Left colon (tissue), 2 donors: ENCODE results near the gene PPP1R10. TPM values are rescaled to one million over a fixed set of nuclear protein-coding genes. Genes with fewer than 3 reads are reported as not detected.

ENCODE experiments used
- ATAC-seq: fragments of 200-7000 bp; cut with Tn5 transposase; one replicate; pipeline ENCODE4 v1.9.1; 2020; ENCODE audit warnings: mild to moderate bottlenecking, moderate library complexity
- DNase-seq, 2 donors: peaks; one replicate each; pipeline ENCODE4 v3.0.0-alpha.2; 2020
- intact Hi-C, 2 donors: fragments of 100-400 bp; cut with DNase I in 1 of 2; cut with micrococcal nuclease in 1 of 2; formaldehyde crosslinking; loops; one replicate each; pipeline versions ENCODE4 v1.11.2 to v1.14.0; 2022; cut with DNase I, micrococcal nuclease
- microRNA-seq, 2 donors: library from miRNA; unstranded; fragments of <30 nt; microRNA quantifications; one replicate each; pipeline versions ENCODE4 v1.1.0 to v1.2.0, GENCODE V29; 2020
- total RNA-seq, 2 donors: library from RNA; stranded (reverse); fragmentation: NEBNext Ultra II Directional; extraction: Animal tissue kit (Norgen Biotek cat#: 25700); gene quantifications; one replicate each; pipeline ENCODE4 v1.2.1, GENCODE V29; 2021
- donor health status: DM: no; HTN: no; CAD: no.
- donor health status: DM: yes; HTN: yes; CAD: no.

Gene PPP1R10
- total RNA-seq, 2 donors from 2014 or later = 73.6 to 74.8 TPM

GRCh38 chr6:30570263-30570662 lies 46.8 kb downstream of the PPP1R10 start:
- ATAC-seq (no peak), DNase-seq (no peak)
- intact Hi-C loops = no loop called here

- ATAC-seq (no peak), DNase-seq (no peak)
- intact Hi-C loops = no loop called here
These were observed 48.8 kb downstream of the PPP1R10 start for GRCh38 chr6:30568245-30568644.

GRCh38 chr6:30565772-30566171 lies 51.3 kb downstream of the PPP1R10 start:
- no peak for ATAC-seq
- intact Hi-C loops = no loop called here
- DNase-seq = no peak

GRCh38 chr6:30564114-30564513 lies 52.9 kb downstream of the PPP1R10 start:
- intact Hi-C loops = no loop called here
- ATAC-seq (no peak), DNase-seq (no peak)

GRCh38 chr6:30562470-30563425 lies 54.3 kb downstream of the PPP1R10 start:
- ATAC-seq = no peak
- intact Hi-C loops = no loop called here
- DNase-seq = no peak

- intact Hi-C loops = no loop called here
- no peak for ATAC-seq
- no peak for DNase-seq
These were observed 56.1 kb downstream of the PPP1R10 start for GRCh38 chr6:30560930-30561329.

- ATAC-seq (no peak), DNase-seq (no peak)
- intact Hi-C loops = no loop called here
These were observed 59.4 kb downstream of the PPP1R10 start for GRCh38 chr6:30557683-30557981.

GRCh38 chr6:30556906-30557682 lies 59.9 kb downstream of the PPP1R10 start, which contains the start of gene PRR3:
TSS of gene PRR3 (plus strand) at chr6:30557295. CDS start at chr6:30557345, 50 bp downstream.
- intact Hi-C loops = no loop called here
- peak; percentile 86 to 92 for DNase-seq
- peak; percentile 77 for ATAC-seq

- ATAC-seq (peak; percentile 93), DNase-seq (peak; percentile 97 to 99)
- intact Hi-C loops = no loop called here
These were observed 60.8 kb downstream of the PPP1R10 start, which contains the start of gene GNL1 for GRCh38 chr6:30556066-30556905. TSS of gene GNL1 (minus strand) at chr6:30556489. CDS start at chr6:30556203, 286 bp downstream.

GRCh38 chr6:30555816-30556065 lies 61.3 kb downstream of the PPP1R10 start:
- no peak for DNase-seq
- ATAC-seq = no peak
- intact Hi-C loops = no loop called here

- peak; percentile 8 for ATAC-seq
- intact Hi-C loops = no loop called here
- peak in 1 of 2 donors; percentile 65 for DNase-seq
These were observed 61.9 kb downstream of the PPP1R10 start for GRCh38 chr6:30554962-30555815.

GRCh38 chr6:30554404-30554803 lies 62.6 kb downstream of the PPP1R10 start:
- ATAC-seq (no peak), DNase-seq (no peak)
- intact Hi-C loops = no loop called here

Small RNA genes lying within 50 kb of the gene (microRNA-seq; reads per million reads assigned to microRNA genes)
- gene MIR877 = 42.1 to 128 reads per million in 2 donors

Other genes starting within 250 kb of the PPP1R10 start
- 100 to 1,000 TPM; 332 to 370 TPM for gene HLA-E, start 127.7 kb downstream of the PPP1R10 start, total RNA-seq
- 10 to 100 TPM; 42.6 to 43.8 TPM for gene GNL1, start 60.8 kb downstream of the PPP1R10 start, total RNA-seq
- gene PRR3, start 59.9 kb downstream of the PPP1R10 start, total RNA-seq = 1 to 10 TPM; 4.2 to 4.7 TPM
- gene ABCF1, start 45.8 kb downstream of the PPP1R10 start, total RNA-seq = 10 to 100 TPM; 41.7 to 52.0 TPM
- 10 to 100 TPM; 55.7 to 60.6 TPM for gene MRPS18B, start 597 bp upstream of the PPP1R10 start, total RNA-seq
- 10 to 100 TPM; 11.3 to 13.1 TPM for gene ATAT1, start 9.6 kb upstream of the PPP1R10 start, total RNA-seq
- gene C6orf136, start 29.9 kb upstream of the PPP1R10 start, total RNA-seq = 100 to 1,000 TPM in 1 of 2 donors, 10 to 100 TPM in 1; 78.9 to 101 TPM
- gene DHX16, start 55.8 kb upstream of the PPP1R10 start, total RNA-seq = 10 to 100 TPM; 27.8 to 34.8 TPM
- gene PPP1R18, start 69.4 kb upstream of the PPP1R10 start, total RNA-seq = 10 to 100 TPM in 1 of 2 donors, 1 to 10 TPM in 1; 6.3 to 16.7 TPM
- 1 to 10 TPM; 4.6 to 5.4 TPM for gene NRM, start 73.7 kb upstream of the PPP1R10 start, total RNA-seq
- gene MDC1, start 100.0 kb upstream of the PPP1R10 start, total RNA-seq = 10 to 100 TPM; 11.1 to 16.3 TPM
- gene TUBB, start 103.1 kb upstream of the PPP1R10 start, total RNA-seq = 100 to 1,000 TPM; 149 to 195 TPM
- gene FLOT1, start 125.4 kb upstream of the PPP1R10 start, total RNA-seq = 100 to 1,000 TPM; 130 to 137 TPM
- gene IER3, start 127.3 kb upstream of the PPP1R10 start, total RNA-seq = 100 to 1,000 TPM in 1 of 2 donors, 10 to 100 TPM in 1; 70.9 to 169 TPM